Ishikawa (cell line): ENCODE results near the gene SUN1.
"Not testable (repeated sequence)": the region's sequence is repeated elsewhere in the genome, so short reads cannot be mapped to it uniquely, and the experiment has no call there.

Experiments used
- CEBPB ChIP-seq: IDR thresholded peaks from 2 replicates; pipeline ENCODE4 v1.6.1; 2012
- CREB1 ChIP-seq: IDR thresholded peaks from 2 replicates; pipeline ENCODE4 v1.6.1; 2012; ENCODE audit warnings: low read depth
- EP300 ChIP-seq: IDR thresholded peaks from 2 replicates; pipeline ENCODE4 v1.6.1; 2012; ENCODE audit warnings: borderline replicate concordance
- FOXM1 ChIP-seq: IDR thresholded peaks from 2 replicates; pipeline ENCODE4 v1.6.1; 2012; ENCODE audit warnings: low read depth, borderline replicate concordance
- NFIC ChIP-seq: IDR thresholded peaks from 2 replicates; pipeline ENCODE4 v1.6.1; 2012
- RAD21 ChIP-seq: IDR thresholded peaks from 2 replicates; pipeline ENCODE4 v1.6.1; 2012; ENCODE audit warnings: low read depth
- TAF1 ChIP-seq: IDR thresholded peaks from 2 replicates; pipeline ENCODE4 v1.6.1; 2012; ENCODE audit warnings: low read depth, mild to moderate bottlenecking
- TEAD4 ChIP-seq: IDR thresholded peaks from 2 replicates; pipeline ENCODE4 v1.6.1; 2012
- YY1 ChIP-seq: IDR thresholded peaks from 2 replicates; pipeline ENCODE4 v1.6.1; 2012; ENCODE audit warnings: low read depth
- TF ChIP-seq, protein P1 (sequence below): IDR thresholded peaks from 2 replicates; pipeline ENCODE4 v1.6.1; 2012; ENCODE audit warnings: low read depth, mild to moderate bottlenecking
- TF ChIP-seq, protein P2 (sequence below): IDR thresholded peaks from 2 replicates; pipeline ENCODE4 v1.6.1; 2012
- TF ChIP-seq, protein P3 (sequence below): IDR thresholded peaks from 2 replicates; pipeline ENCODE4 v1.6.1; 2012

DNA sequence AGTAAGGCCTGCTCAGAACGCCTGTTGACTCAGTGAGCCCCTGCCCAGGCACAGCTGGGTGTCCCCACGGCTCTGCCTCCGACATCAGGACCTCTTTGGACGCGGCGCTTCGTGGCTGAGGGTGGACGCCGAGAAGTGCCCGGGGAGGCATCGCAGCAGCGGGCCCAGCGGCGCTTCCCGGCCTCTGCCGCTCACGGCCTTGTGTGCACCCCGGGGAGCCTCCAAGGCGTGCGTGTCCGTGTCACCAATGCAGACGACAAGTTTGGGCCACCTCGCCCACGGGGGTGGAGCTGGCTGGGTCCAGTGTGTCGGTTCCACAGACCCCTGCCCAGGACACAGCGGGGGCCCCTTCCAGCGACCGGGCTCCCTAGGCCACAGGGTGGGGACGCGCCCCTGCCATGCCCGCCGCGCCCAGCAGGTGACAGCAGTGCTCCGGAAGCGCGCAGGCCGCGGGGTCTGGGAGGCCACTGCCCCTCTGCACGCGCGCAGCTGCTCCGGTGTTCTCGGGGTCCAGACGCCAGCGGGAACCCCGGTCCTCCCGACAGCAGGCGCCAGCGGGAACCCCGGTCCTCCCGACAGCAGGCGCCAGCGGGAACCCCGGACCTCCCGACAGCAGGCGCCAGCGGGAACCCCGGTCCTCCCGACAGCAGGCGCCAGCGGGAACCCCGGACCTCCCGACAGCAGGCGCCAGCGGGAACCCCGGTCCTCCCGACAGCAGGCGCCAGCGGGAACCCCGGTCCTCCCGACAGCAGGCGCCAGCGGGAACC is 76.5 kb downstream of the SUN1 start:
- TF ChIP-seq, protein P1, sequence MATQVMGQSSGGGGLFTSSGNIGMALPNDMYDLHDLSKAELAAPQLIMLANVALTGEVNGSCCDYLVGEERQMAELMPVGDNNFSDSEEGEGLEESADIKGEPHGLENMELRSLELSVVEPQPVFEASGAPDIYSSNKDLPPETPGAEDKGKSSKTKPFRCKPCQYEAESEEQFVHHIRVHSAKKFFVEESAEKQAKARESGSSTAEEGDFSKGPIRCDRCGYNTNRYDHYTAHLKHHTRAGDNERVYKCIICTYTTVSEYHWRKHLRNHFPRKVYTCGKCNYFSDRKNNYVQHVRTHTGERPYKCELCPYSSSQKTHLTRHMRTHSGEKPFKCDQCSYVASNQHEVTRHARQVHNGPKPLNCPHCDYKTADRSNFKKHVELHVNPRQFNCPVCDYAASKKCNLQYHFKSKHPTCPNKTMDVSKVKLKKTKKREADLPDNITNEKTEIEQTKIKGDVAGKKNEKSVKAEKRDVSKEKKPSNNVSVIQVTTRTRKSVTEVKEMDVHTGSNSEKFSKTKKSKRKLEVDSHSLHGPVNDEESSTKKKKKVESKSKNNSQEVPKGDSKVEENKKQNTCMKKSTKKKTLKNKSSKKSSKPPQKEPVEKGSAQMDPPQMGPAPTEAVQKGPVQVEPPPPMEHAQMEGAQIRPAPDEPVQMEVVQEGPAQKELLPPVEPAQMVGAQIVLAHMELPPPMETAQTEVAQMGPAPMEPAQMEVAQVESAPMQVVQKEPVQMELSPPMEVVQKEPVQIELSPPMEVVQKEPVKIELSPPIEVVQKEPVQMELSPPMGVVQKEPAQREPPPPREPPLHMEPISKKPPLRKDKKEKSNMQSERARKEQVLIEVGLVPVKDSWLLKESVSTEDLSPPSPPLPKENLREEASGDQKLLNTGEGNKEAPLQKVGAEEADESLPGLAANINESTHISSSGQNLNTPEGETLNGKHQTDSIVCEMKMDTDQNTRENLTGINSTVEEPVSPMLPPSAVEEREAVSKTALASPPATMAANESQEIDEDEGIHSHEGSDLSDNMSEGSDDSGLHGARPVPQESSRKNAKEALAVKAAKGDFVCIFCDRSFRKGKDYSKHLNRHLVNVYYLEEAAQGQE: not testable (repeated sequence)
- TF ChIP-seq RAD21: peak; percentile 78
- not testable (repeated sequence) for TF ChIP-seq EP300, TAF1, CREB1, YY1, TEAD4, FOXM1, CEBPB
- TF ChIP-seq NFIC: peak; percentile 21; the same call in 1 of the 2 replicates
- TF ChIP-seq, protein P2, sequence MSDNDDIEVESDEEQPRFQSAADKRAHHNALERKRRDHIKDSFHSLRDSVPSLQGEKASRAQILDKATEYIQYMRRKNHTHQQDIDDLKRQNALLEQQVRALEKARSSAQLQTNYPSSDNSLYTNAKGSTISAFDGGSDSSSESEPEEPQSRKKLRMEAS: 0 out of 2 replicates have a peak, but pooled peaks have one; percentile 17
- TF ChIP-seq, protein P3, sequence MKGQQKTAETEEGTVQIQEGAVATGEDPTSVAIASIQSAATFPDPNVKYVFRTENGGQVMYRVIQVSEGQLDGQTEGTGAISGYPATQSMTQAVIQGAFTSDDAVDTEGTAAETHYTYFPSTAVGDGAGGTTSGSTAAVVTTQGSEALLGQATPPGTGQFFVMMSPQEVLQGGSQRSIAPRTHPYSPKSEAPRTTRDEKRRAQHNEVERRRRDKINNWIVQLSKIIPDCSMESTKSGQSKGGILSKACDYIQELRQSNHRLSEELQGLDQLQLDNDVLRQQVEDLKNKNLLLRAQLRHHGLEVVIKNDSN: not testable (repeated sequence)
